K562 (cell line): ENCODE data around the gene GIPR. TPM values are rescaled to one million over a fixed set of nuclear protein-coding genes. Genes with fewer than 3 reads are reported as not detected.

Experiments used
- ATAC-seq: fragments of 200-7000 bp; cut with Tn5 transposase; 3 replicates; pipeline ENCODE4 v1.9.1; 2020; ENCODE audit warnings: moderate library complexity
- BruUV-seq: library from RNA; stranded (reverse); fragments of 400-500 nt; replicated peaks from 2 replicates; lab custom pipeline; 2021; lab: Mats Ljungman, UMichigan
- CTCF ChIA-PET: fragments of 300-600 bp; formaldehyde crosslinking; extraction: SDS; loops from one replicate; lab custom pipeline; 2021; ENCODE audit warnings: low intra/inter-chr PET ratio; lab: Yijun Ruan, JAX
- POLR2A ChIA-PET: fragments of 300-600, 350-650 bp; sonication (Branson Sonifier 250); formaldehyde crosslinking; extraction: SDS; loops from one replicate; lab custom pipeline; 2021; ENCODE audit warnings: antibody characterized with exemption, inconsistent platforms; lab: Yijun Ruan, JAX
- DNase-seq, 4 experiments: peaks; one replicate each; pipeline versions ENCODE4 v3.0.0 to v3.0.0-alpha.2; 2011 to 2018; ENCODE audit warnings: low spot score in 3 of 4, mixed read lengths in 3 of 4; ENCODE audit errors: extremely low read depth in 1 of 4
- FAIRE-seq: peaks from 2 replicates; lab custom pipeline; 2011; peaks lifted over from hg19 to GRCh38; lab: Jason Lieb, UNC
- H2AFZ ChIP-seq: 2 replicates; pipeline ENCODE4 v1.6.0; 2011; ENCODE audit warnings: low read depth, low read length, control low read depth, inconsistent platforms
- H3K27ac ChIP-seq: fragments of 200-600 bp; 3 replicates; pipeline ENCODE4 v1.8.0; 2011; ENCODE audit warnings: low read depth, mild to moderate bottlenecking, control low read depth, inconsistent platforms, low read length, moderate library complexity, mixed read lengths; ENCODE audit errors: extremely low read depth
- H3K27me3 ChIP-seq, 2 experiments: fragments of 300-600 bp in 1 of 2; 2 replicates in 1 of 2; 3 replicates in 1 of 2; pipeline versions ENCODE4 v1.6.0 to v1.8.0; 2011; ENCODE audit warnings: inconsistent platforms in 2 of 2, low read length in 2 of 2, mild to moderate bottlenecking in 1 of 2, mixed read lengths in 1 of 2, moderate library complexity in 1 of 2; ENCODE audit not compliant: control insufficient read depth in 2 of 2, insufficient read depth in 2 of 2
- H3K36me3 ChIP-seq: fragments of 300-600 bp; 3 replicates; pipeline ENCODE4 v1.8.0; 2011; ENCODE audit warnings: mild to moderate bottlenecking, low read length, inconsistent platforms; ENCODE audit not compliant: control insufficient read depth, insufficient read depth
- H3K4me1 ChIP-seq, 2 experiments: fragments of 200-600 bp in 1 of 2; replicated peaks in 1 of 2; 2 replicates in 1 of 2; 3 replicates in 1 of 2; pipeline versions ENCODE4 v1.5.1 to v1.8.0; 2011; ENCODE audit warnings: inconsistent platforms in 2 of 2, low read length in 2 of 2, mild to moderate bottlenecking in 1 of 2, mixed read lengths in 1 of 2, moderate library complexity in 1 of 2; ENCODE audit not compliant: control insufficient read depth in 2 of 2, insufficient read depth in 2 of 2
- H3K4me2 ChIP-seq: 2 replicates; pipeline ENCODE4 v1.6.1; 2011; ENCODE audit warnings: low read length, control low read depth, inconsistent platforms, mixed read lengths; ENCODE audit not compliant: insufficient read depth
- H3K4me3 ChIP-seq: fragments of 200-600 bp; sonication (generic), shearing (Covaris generic); 2 replicates; pipeline ENCODE4 v1.5.1; 2016; ENCODE audit warnings: control low read depth, inconsistent platforms
- H3K79me2 ChIP-seq: fragments of 200-600 bp; 3 replicates; pipeline ENCODE4 v1.8.0; 2011; ENCODE audit warnings: low read length, inconsistent platforms; ENCODE audit not compliant: control insufficient read depth, insufficient read depth
- H3K9ac ChIP-seq, 2 experiments: 2 replicates each; pipeline versions ENCODE4 v1.6.0 to v1.6.1; 2011; ENCODE audit warnings: low read depth in 2 of 2, low read length in 2 of 2, control low read depth in 1 of 2, inconsistent platforms in 1 of 2, mild to moderate bottlenecking in 1 of 2, mixed read lengths in 1 of 2; ENCODE audit not compliant: insufficient read depth in 1 of 2
- H3K9me1 ChIP-seq: one replicate; pipeline ENCODE4 v1.6.0; 2011; ENCODE audit warnings: inconsistent platforms, mild to moderate bottlenecking, low read length, moderate library complexity; ENCODE audit not compliant: control insufficient read depth, insufficient read depth
- H3K9me3 ChIP-seq: replicated peaks from 2 replicates; pipeline ENCODE4 v1.5.1; 2011; ENCODE audit warnings: low read depth, low read length, inconsistent platforms; ENCODE audit not compliant: control insufficient read depth, insufficient read depth
- H4K20me1 ChIP-seq: replicated peaks from 2 replicates; pipeline ENCODE4 v1.6.1; 2011; ENCODE audit warnings: low read length, inconsistent platforms, mixed read lengths; ENCODE audit not compliant: control insufficient read depth, insufficient read depth
- CBFA2T3 ChIP-seq: fragments of 450-650 bp; IDR thresholded peaks from 2 replicates; pipeline ENCODE4 v1.6.1; 2017
- CHD1 ChIP-seq: fragments of 200-600 bp; sonication (generic); IDR thresholded peaks from one replicate; pipeline ENCODE4 v1.6.1; 2012; ENCODE audit warnings: mild to moderate bottlenecking, moderate library complexity, low read length, inconsistent platforms
- EGR1 ChIP-seq: fragments of 450-650 bp; conservative IDR thresholded peaks from 2 replicates; pipeline ENCODE4 v1.6.1; 2017; ENCODE audit warnings: mild to moderate bottlenecking
- HDAC8 ChIP-seq: fragments of 450-650 bp; IDR thresholded peaks from 2 replicates; pipeline ENCODE4 v1.6.1; 2016; ENCODE audit warnings: mild to moderate bottlenecking, missing genetic modification characterization, moderate library complexity, missing compliant biosample characterization
- POLR2A ChIP-seq: fragments of 450-650 bp; conservative IDR thresholded peaks from 2 replicates; pipeline ENCODE4 v1.6.1; 2016
- POLR2G ChIP-seq: fragments of 200-400 bp; formaldehyde crosslinking; IDR thresholded peaks from 2 replicates; pipeline ENCODE4 v1.6.1; 2017; ENCODE audit warnings: low read depth, mild to moderate bottlenecking, antibody characterized with exemption, low read length, moderate library complexity
- RBFOX2 ChIP-seq: fragments of 200-400 bp; formaldehyde crosslinking; IDR thresholded peaks from 2 replicates; pipeline ENCODE4 v1.6.1; 2017; ENCODE audit warnings: low read depth, mild to moderate bottlenecking, low read length, moderate library complexity
- SMARCB1 ChIP-seq: IDR thresholded peaks from 2 replicates; pipeline ENCODE4 v1.6.1; 2011; ENCODE audit warnings: improper control_type of control experiment, low read depth; ENCODE audit not compliant: insufficient read length
- ZNF347 ChIP-seq: fragments of 450-650 bp; formaldehyde crosslinking; IDR thresholded peaks from 2 replicates; pipeline ENCODE4 v1.4.0; 2020; ENCODE audit warnings: low read depth, mild to moderate bottlenecking, moderate library complexity
- WGBS: fragments of 100-300 bp; shearing (Covaris generic); methylation state at CpG from one replicate; pipeline ENCODE4 v1.1.6; 2016; ENCODE audit warnings: low coverage, mixed read lengths; ENCODE audit not compliant: insufficient coverage; ENCODE audit errors: missing lambda C conversion rate; 5-methylcytosine and 5-hydroxymethylcytosine counted together
- in situ Hi-C: fragments of 300-500 bp; cut with MboI; formaldehyde crosslinking; loops from 4 replicates; pipeline ENCODE4 v1.15.0; 2018; ENCODE audit warnings: inconsistent platforms, mixed read lengths
- intact Hi-C: fragments of 100-400 bp; cut with micrococcal nuclease; formaldehyde crosslinking; loops from 2 replicates; pipeline ENCODE4 v1.14.2; 2022
- polyA plus RNA-seq, 8 experiments: library from polyadenylated mRNA; depleted of rRNA in 4 of 8; stranded (reverse) in 5 of 8; unstranded in 3 of 8; fragments of >200 nt; fragmentation: Nextera tagmentation in 2 of 8; fragmentation: Illumina TruSeq in 1 of 8; extraction: Ambion mirVana in 2 of 8; extraction: Trizol in 1 of 8; gene quantifications; 2 replicates each; pipeline versions ENCODE4 v1.2.1 to v1.2.3, GENCODE V29; 2011 to 2014; ENCODE audit warnings: inconsistent platforms in 1 of 8, missing spikeins in 1 of 8
- total RNA-seq, 7 experiments: library from RNA; depleted of rRNA in 6 of 7; stranded (reverse); fragments of >200 nt in 6 of 7; fragmentation: Illumina TruSeq in 2 of 7; extraction: Trizol in 2 of 7; gene quantifications; 2 replicates each; pipeline versions ENCODE4 v1.2.1 to v1.2.3, GENCODE V29; 2011 to 2021; ENCODE audit warnings: low replicate concordance in 1 of 7
- TF ChIP-seq, protein P1 (sequence below): fragments of 450-650 bp; IDR thresholded peaks from 2 replicates; pipeline ENCODE4 v1.7.1; 2018; ENCODE audit warnings: mild to moderate bottlenecking, low read depth; ENCODE audit not compliant: partially characterized antibody
- TF ChIP-seq, protein P2 (sequence below): fragments of 450-650 bp; formaldehyde crosslinking; conservative IDR thresholded peaks from 2 replicates; pipeline ENCODE4 v1.4.0; 2022; ENCODE audit warnings: mild to moderate bottlenecking, missing genetic modification characterization
- TF ChIP-seq, protein P3 (sequence below): sonication (generic); formaldehyde crosslinking; IDR thresholded peaks from 2 replicates; pipeline ENCODE4 v1.8.1; 2023; ENCODE audit warnings: mild to moderate bottlenecking, missing genetic modification reagents

Gene GIPR
- total and polyA plus RNA-seq, 9 of the 15 experiments (the other 6 are each of a cell fraction or from before 2014, with no cell fraction given) = 2.2 to 26.8 (median 12.7) TPM

- no peak overlapping the region for H3K4me2 ChIP-seq
- POLR2A ChIA-PET = interaction anchor here (3.8 kb wide), 1 partner anchor 12 kb away, joined by 19 read pairs; no protein-coding TSS in a partner anchor
- in situ Hi-C loops = no loop called here
Observed at GRCh38 chr19:45621389-45621788, 46.6 kb upstream of the GIPR start.

DNA sequence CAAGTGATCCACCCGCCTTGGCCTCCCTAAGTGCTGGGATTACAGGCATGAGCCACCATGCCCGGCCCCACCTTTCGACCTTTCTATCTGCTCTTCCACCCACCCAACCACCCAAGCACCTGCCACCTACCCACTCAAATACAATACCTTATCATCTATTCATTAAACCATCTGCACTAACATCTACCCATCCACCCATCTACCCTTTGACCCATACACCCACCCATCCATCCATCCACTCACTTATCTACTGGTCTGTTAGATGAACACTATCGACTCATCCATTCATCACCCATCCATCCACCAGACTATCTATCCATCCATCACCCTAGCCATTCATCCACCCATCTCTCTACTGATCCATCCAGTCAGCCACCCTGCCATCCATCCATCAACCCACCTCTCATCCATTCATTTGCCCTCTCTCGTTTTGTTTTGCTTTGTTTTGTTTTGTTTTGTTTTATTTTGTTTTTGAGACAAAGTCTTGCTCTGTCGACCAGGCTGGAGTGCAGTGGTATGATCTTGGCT is 46.0 kb upstream of the GIPR start:
- Histone ChIP-seq H3K27ac (no peak overlapping the region), H3K9me3 (no peaks in the 10 kb centered on the region), H3K36me3 (peaks cover 64% of the 10 kb centered on the region; the same call in 2 of the 3 replicates), H3K27me3 (no peaks in the 10 kb centered on the region), H3K9me1 (no peaks in the 10 kb centered on the region), H3K4me1 (peaks cover 0 to 6% of the 10 kb centered on the region in 2 experiments; a peak in 2 of 5 replicates), H3K9ac (no peak overlapping the region), H2AFZ (no peak overlapping the region), H3K4me2 (no peak overlapping the region), H4K20me1 (no peaks in the 10 kb centered on the region), H3K79me2 (no peaks in the 10 kb centered on the region), H3K4me3 (no peak overlapping the region)
- FAIRE-seq (no peak), DNase-seq (no peak), ATAC-seq (no peak)
- 58% methylated on average over 6 of the region's 6 CpGs for WGBS
- POLR2A ChIA-PET = no interaction called here
- intact Hi-C loops (no loop called here), in situ Hi-C loops (no loop called here)
- no TSS peak for BruUV-seq
- CTCF ChIA-PET = no interaction called here
- TF ChIP-seq EGR1 (peak; percentile 23), POLR2A (0 out of 2 replicates have a peak, but pooled peaks have one; percentile 11), SMARCB1 (no peak), HDAC8 (tag) (no peak), CBFA2T3 (0 out of 2 replicates have a peak, but pooled peaks have one; percentile 11)
- TF ChIP-seq, protein P1, sequence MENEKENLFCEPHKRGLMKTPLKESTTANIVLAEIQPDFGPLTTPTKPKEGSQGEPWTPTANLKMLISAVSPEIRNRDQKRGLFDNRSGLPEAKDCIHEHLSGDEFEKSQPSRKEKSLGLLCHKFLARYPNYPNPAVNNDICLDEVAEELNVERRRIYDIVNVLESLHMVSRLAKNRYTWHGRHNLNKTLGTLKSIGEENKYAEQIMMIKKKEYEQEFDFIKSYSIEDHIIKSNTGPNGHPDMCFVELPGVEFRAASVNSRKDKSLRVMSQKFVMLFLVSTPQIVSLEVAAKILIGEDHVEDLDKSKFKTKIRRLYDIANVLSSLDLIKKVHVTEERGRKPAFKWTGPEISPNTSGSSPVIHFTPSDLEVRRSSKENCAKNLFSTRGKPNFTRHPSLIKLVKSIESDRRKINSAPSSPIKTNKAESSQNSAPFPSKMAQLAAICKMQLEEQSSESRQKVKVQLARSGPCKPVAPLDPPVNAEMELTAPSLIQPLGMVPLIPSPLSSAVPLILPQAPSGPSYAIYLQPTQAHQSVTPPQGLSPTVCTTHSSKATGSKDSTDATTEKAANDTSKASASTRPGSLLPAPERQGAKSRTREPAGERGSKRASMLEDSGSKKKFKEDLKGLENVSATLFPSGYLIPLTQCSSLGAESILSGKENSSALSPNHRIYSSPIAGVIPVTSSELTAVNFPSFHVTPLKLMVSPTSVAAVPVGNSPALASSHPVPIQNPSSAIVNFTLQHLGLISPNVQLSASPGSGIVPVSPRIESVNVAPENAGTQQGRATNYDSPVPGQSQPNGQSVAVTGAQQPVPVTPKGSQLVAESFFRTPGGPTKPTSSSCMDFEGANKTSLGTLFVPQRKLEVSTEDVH = no peak
- TF ChIP-seq, protein P2, sequence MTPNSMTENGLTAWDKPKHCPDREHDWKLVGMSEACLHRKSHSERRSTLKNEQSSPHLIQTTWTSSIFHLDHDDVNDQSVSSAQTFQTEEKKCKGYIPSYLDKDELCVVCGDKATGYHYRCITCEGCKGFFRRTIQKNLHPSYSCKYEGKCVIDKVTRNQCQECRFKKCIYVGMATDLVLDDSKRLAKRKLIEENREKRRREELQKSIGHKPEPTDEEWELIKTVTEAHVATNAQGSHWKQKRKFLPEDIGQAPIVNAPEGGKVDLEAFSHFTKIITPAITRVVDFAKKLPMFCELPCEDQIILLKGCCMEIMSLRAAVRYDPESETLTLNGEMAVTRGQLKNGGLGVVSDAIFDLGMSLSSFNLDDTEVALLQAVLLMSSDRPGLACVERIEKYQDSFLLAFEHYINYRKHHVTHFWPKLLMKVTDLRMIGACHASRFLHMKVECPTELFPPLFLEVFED (CRISPR knock-in tag) = 0 out of 2 replicates have a peak, but pooled peaks have one; percentile 55
- TF ChIP-seq, protein P3, sequence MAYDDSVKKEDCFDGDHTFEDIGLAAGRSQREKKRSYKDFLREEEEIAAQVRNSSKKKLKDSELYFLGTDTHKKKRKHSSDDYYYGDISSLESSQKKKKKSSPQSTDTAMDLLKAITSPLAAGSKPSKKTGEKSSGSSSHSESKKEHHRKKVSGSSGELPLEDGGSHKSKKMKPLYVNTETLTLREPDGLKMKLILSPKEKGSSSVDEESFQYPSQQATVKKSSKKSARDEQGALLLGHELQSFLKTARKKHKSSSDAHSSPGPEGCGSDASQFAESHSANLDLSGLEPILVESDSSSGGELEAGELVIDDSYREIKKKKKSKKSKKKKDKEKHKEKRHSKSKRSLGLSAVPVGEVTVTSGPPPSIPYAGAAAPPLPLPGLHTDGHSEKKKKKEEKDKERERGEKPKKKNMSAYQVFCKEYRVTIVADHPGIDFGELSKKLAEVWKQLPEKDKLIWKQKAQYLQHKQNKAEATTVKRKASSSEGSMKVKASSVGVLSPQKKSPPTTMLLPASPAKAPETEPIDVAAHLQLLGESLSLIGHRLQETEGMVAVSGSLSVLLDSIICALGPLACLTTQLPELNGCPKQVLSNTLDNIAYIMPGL (CRISPR knock-in tag) = no peak

More at GRCh38 chr19:45621389-45621788, 46.6 kb upstream of the GIPR start:
- Histone ChIP-seq H3K27ac (no peak overlapping the region), H2AFZ (no peak overlapping the region), H3K4me1 (peaks cover 3 to 12% of the 10 kb centered on the region in 2 experiments; a peak in 3 of 5 replicates), H4K20me1 (no peaks in the 10 kb centered on the region), H3K9me1 (no peaks in the 10 kb centered on the region), H3K79me2 (peaks cover 5% of the 10 kb centered on the region; the same call in 2 of the 3 replicates), H3K36me3 (peaks cover 64% of the 10 kb centered on the region; the same call in 2 of the 3 replicates), H3K4me3 (no peak overlapping the region), H3K27me3 (no peaks in the 10 kb centered on the region), H3K9ac (0 out of 4 replicates have a peak overlapping the region, but pooled peaks of 1 of the 2 experiments have one; percentile 52), H3K9me3 (no peaks in the 10 kb centered on the region)
- no peak for FAIRE-seq
- intact Hi-C loops = no loop called here
- TF ChIP-seq RBFOX2 (peak; percentile 41; the same call in 1 of the 2 replicates), CHD1 (no peak), ZNF347 (no peak), POLR2G (0 out of 2 replicates have a peak, but pooled peaks have one; percentile 28)
- 94% methylated on average over 14 of the region's 17 CpGs for WGBS
- no peak for DNase-seq
- no TSS peak for BruUV-seq
- CTCF ChIA-PET = no interaction called here
- ATAC-seq = no peak
